ENCODE data around the gene C1QBP.

The C1QBP gene

GRCh38 chr17:5438716-5439445 lies at the start of gene C1QBP:
TSS of gene C1QBP (minus strand) at chr17:5439155. CDS start at chr17:5439073, 82 bp downstream.
- H3K4me3 Mint-ChIP-seq: peak within 1 kb of the TSS; percentile 87 to 92
- H3K27ac Mint-ChIP-seq: peak within 1 kb of the TSS; percentile 91 to 94
- H3K4me1 Mint-ChIP-seq: peaks cover 42% of the 10 kb centered on the region
- no peaks in the 10 kb centered on the region for H3K27me3 Mint-ChIP-seq
- DNase-seq: peak; percentile 94 to 95
- H3K9me3 Mint-ChIP-seq: no peaks in the 10 kb centered on the region
- ATAC-seq: peak; percentile 96

- DNase-seq (no peak), ATAC-seq (no peak)
- peaks cover 34% of the 10 kb centered on the region for H3K4me1 Mint-ChIP-seq
- no peak overlapping the region for H3K27ac Mint-ChIP-seq
- no peaks in the 10 kb centered on the region for H3K27me3 Mint-ChIP-seq
- peak overlapping the region in 1 of 2 donors; percentile 93 for H3K4me3 Mint-ChIP-seq
- no peaks in the 10 kb centered on the region for H3K9me3 Mint-ChIP-seq
Observed at GRCh38 chr17:5488752-5489151, 49.8 kb upstream of the C1QBP start.

- Mint-ChIP-seq H3K9me3 (no peaks in the 10 kb centered on the region), H3K27me3 (no peaks in the 10 kb centered on the region), H3K27ac (peak within 1 kb of the TSS; percentile 99), H3K4me1 (peaks cover 47% of the 10 kb centered on the region), H3K4me3 (peak within 1 kb of the TSS; percentile 93 to 99)
- DNase-seq (peak; percentile 95 to 98), ATAC-seq (peak; percentile 93)
Observed at GRCh38 chr17:5486206-5487124, 47.5 kb upstream of the C1QBP start, which contains the start of gene MIS12. TSS of gene MIS12 (plus strand) at chr17:5486566. CDS start at chr17:5488863, 2,297 bp downstream.

GRCh38 chr17:5485270-5486205 lies 46.6 kb upstream of the C1QBP start, which contains the start of gene DERL2:
TSS of gene DERL2 (minus strand) at chr17:5486178. CDS start at chr17:5486161, 17 bp downstream.
- H3K4me3 Mint-ChIP-seq: peak within 1 kb of the TSS; percentile 93 to 99
- H3K27ac Mint-ChIP-seq: peak within 1 kb of the TSS; percentile 99
- DNase-seq (no peak), ATAC-seq (peak; percentile 49)
- H3K4me1 Mint-ChIP-seq: peaks cover 47% of the 10 kb centered on the region
- no peaks in the 10 kb centered on the region for H3K27me3 Mint-ChIP-seq
- no peaks in the 10 kb centered on the region for H3K9me3 Mint-ChIP-seq

- DNase-seq (no peak), ATAC-seq (no peak)
- Mint-ChIP-seq H3K27me3 (no peaks in the 10 kb centered on the region), H3K27ac (no peak overlapping the region), H3K9me3 (no peaks in the 10 kb centered on the region), H3K4me3 (no peak overlapping the region), H3K4me1 (peaks cover 19% of the 10 kb centered on the region)
Observed at GRCh38 chr17:5481451-5481850, 42.5 kb upstream of the C1QBP start.

GRCh38 chr17:5480962-5481361 lies 42.0 kb upstream of the C1QBP start:
- Mint-ChIP-seq H3K4me3 (no peak overlapping the region), H3K9me3 (no peaks in the 10 kb centered on the region), H3K27me3 (no peaks in the 10 kb centered on the region), H3K27ac (no peak overlapping the region), H3K4me1 (peaks cover 19% of the 10 kb centered on the region)
- ATAC-seq (no peak), DNase-seq (no peak)

GRCh38 chr17:5478992-5479391 lies 40.0 kb upstream of the C1QBP start:
- H3K9me3 Mint-ChIP-seq: no peaks in the 10 kb centered on the region
- H3K27me3 Mint-ChIP-seq: no peaks in the 10 kb centered on the region
- ATAC-seq: no peak
- no peak for DNase-seq
- H3K4me1 Mint-ChIP-seq: peaks cover 15% of the 10 kb centered on the region
- H3K27ac Mint-ChIP-seq: no peak overlapping the region
- no peak overlapping the region for H3K4me3 Mint-ChIP-seq

- Mint-ChIP-seq H3K27ac (no peak overlapping the region), H3K4me3 (no peak overlapping the region), H3K27me3 (no peaks in the 10 kb centered on the region), H3K4me1 (peaks cover 8% of the 10 kb centered on the region), H3K9me3 (no peaks in the 10 kb centered on the region)
- DNase-seq: no peak
- no peak for ATAC-seq
Observed at GRCh38 chr17:5473906-5474305, 35.0 kb upstream of the C1QBP start.

- Mint-ChIP-seq H3K4me1 (peaks cover 13% of the 10 kb centered on the region), H3K4me3 (no peak overlapping the region), H3K27ac (no peak overlapping the region), H3K9me3 (no peaks in the 10 kb centered on the region), H3K27me3 (no peaks in the 10 kb centered on the region)
- ATAC-seq (no peak), DNase-seq (no peak)
Observed at GRCh38 chr17:5472511-5472910, 33.6 kb upstream of the C1QBP start.

- DNase-seq: peak in 1 of 2 donors; percentile 19
- H3K9me3 Mint-ChIP-seq: no peaks in the 10 kb centered on the region
- ATAC-seq: peak; percentile 34
- peak overlapping the region; percentile 81 to 91 for H3K4me3 Mint-ChIP-seq
- peaks cover 44% of the 10 kb centered on the region for H3K4me1 Mint-ChIP-seq
- peak overlapping the region; percentile 69 to 81 for H3K27ac Mint-ChIP-seq
- no peaks in the 10 kb centered on the region for H3K27me3 Mint-ChIP-seq
Observed at GRCh38 chr17:5468075-5468473, 29.1 kb upstream of the C1QBP start.

GRCh38 chr17:5467416-5467815 lies 28.5 kb upstream of the C1QBP start:
- DNase-seq: no peak
- Mint-ChIP-seq H3K9me3 (no peaks in the 10 kb centered on the region), H3K27ac (peak overlapping the region; percentile 69 to 81)

GRCh38 chr17:5466295-5466694 lies 27.3 kb upstream of the C1QBP start:
- no peak for DNase-seq
- Mint-ChIP-seq H3K27ac (no peak overlapping the region), H3K4me1 (peaks cover 44% of the 10 kb centered on the region), H3K4me3 (no peak overlapping the region), H3K9me3 (no peaks in the 10 kb centered on the region), H3K27me3 (no peaks in the 10 kb centered on the region)
- no peak for ATAC-seq

More at GRCh38 chr17:5467416-5467815, 28.5 kb upstream of the C1QBP start:
- no peaks in the 10 kb centered on the region for H3K27me3 Mint-ChIP-seq
- H3K4me3 Mint-ChIP-seq: peak overlapping the region; percentile 81 to 91
- H3K4me1 Mint-ChIP-seq: peaks cover 44% of the 10 kb centered on the region
- ATAC-seq: no peak

GRCh38 chr17:5464717-5465507 lies 26.0 kb upstream of the C1QBP start:
- H3K27me3 Mint-ChIP-seq: no peaks in the 10 kb centered on the region
- peaks cover 44% of the 10 kb centered on the region for H3K4me1 Mint-ChIP-seq
- H3K4me3 Mint-ChIP-seq: no peak overlapping the region
- no peak for DNase-seq
- ATAC-seq: no peak
- peak overlapping the region; percentile 10 to 66 for H3K27ac Mint-ChIP-seq
- no peaks in the 10 kb centered on the region for H3K9me3 Mint-ChIP-seq

- no peak for ATAC-seq
- H3K27me3 Mint-ChIP-seq: no peaks in the 10 kb centered on the region
- H3K4me3 Mint-ChIP-seq: no peak overlapping the region
- H3K9me3 Mint-ChIP-seq: no peaks in the 10 kb centered on the region
- DNase-seq: no peak
- H3K27ac Mint-ChIP-seq: peak overlapping the region in 1 of 2 donors; percentile 57
- no peaks in the 10 kb centered on the region for H3K4me1 Mint-ChIP-seq
Observed at GRCh38 chr17:5446786-5447185, 7.8 kb upstream of the C1QBP start.
